Neuronal stem cell (in vitro differentiated cells): ENCODE data around the gene CCDC12.
A peak's percentile ranks its signal among the peaks of the same experiment; 100 is the strongest.

Experiments
- DNase-seq: peaks from one replicate; pipeline ENCODE4 v3.0.0-alpha.2; 2013; ENCODE audit warnings: low spot score
- H2AFZ ChIP-seq: one replicate; pipeline ENCODE4 v1.6.1; 2013; ENCODE audit warnings: mild to moderate bottlenecking, low read length, inconsistent platforms
- H2AK5ac ChIP-seq: 2 replicates; pipeline ENCODE4 v1.6.1; 2013; ENCODE audit warnings: low read depth, mild to moderate bottlenecking, inconsistent platforms, low read length, moderate library complexity, mixed read lengths
- H2BK120ac ChIP-seq: 2 replicates; pipeline ENCODE4 v1.6.1; 2013; ENCODE audit warnings: low read depth, mild to moderate bottlenecking, inconsistent platforms, low read length, moderate library complexity, mixed read lengths
- H2BK12ac ChIP-seq: one replicate; pipeline ENCODE4 v1.6.1; 2013; ENCODE audit warnings: low read length, inconsistent platforms
- H2BK15ac ChIP-seq: 2 replicates; pipeline ENCODE4 v1.6.1; 2013; ENCODE audit warnings: mild to moderate bottlenecking, low read length, inconsistent platforms, mixed read lengths
- H2BK5ac ChIP-seq: one replicate; pipeline ENCODE4 v1.6.1; 2013; ENCODE audit warnings: inconsistent platforms, mild to moderate bottlenecking, low read length, moderate library complexity
- H3K14ac ChIP-seq: one replicate; pipeline ENCODE4 v1.6.1; 2013; ENCODE audit warnings: low read length, inconsistent platforms
- H3K18ac ChIP-seq: 2 replicates; pipeline ENCODE4 v1.6.1; 2013; ENCODE audit warnings: low read length, inconsistent platforms
- H3K23ac ChIP-seq: 2 replicates; pipeline ENCODE4 v1.6.1; 2013; ENCODE audit warnings: low read depth, mild to moderate bottlenecking, mixed read lengths, low read length, inconsistent platforms; ENCODE audit not compliant: poor library complexity
- H3K27ac ChIP-seq: replicated peaks from 3 replicates; pipeline ENCODE4 v1.5.1; 2013; ENCODE audit warnings: low read length, inconsistent platforms
- H3K27me3 ChIP-seq, 3 experiments: 2 replicates each; pipeline ENCODE4 v1.6.1; 2013; ENCODE audit warnings: low read length in 3 of 3, mild to moderate bottlenecking in 2 of 3, inconsistent platforms in 1 of 3, low read depth in 1 of 3, mixed read lengths in 1 of 3, moderate library complexity in 1 of 3; ENCODE audit not compliant: control insufficient read depth in 3 of 3, insufficient read depth in 3 of 3
- H3K36me3 ChIP-seq, 2 donors: replicated peaks in 1 of 2; 2 replicates each; pipeline ENCODE4 v1.6.1; 2013; ENCODE audit warnings: low read length in 2 of 2; ENCODE audit not compliant: control insufficient read depth in 2 of 2, insufficient read depth in 2 of 2
- H3K4ac ChIP-seq: 2 replicates; pipeline ENCODE4 v1.6.1; 2013; ENCODE audit warnings: inconsistent platforms, mild to moderate bottlenecking, low read length, moderate library complexity
- H3K4me1 ChIP-seq, 2 donors: 1 replicate in 1 of 2; 2 replicates in 1 of 2; pipeline ENCODE4 v1.6.1; 2013; ENCODE audit warnings: low read length in 2 of 2, low read depth in 1 of 2; ENCODE audit not compliant: control insufficient read depth in 2 of 2, insufficient read depth in 1 of 2
- H3K4me2 ChIP-seq: one replicate; pipeline ENCODE4 v1.6.1; 2013; ENCODE audit warnings: mild to moderate bottlenecking, low read length, inconsistent platforms; ENCODE audit not compliant: insufficient read depth, poor library complexity, severe bottlenecking
- H3K4me3 ChIP-seq, 2 donors: 2 replicates each; pipeline ENCODE4 v1.5.1; 2013; ENCODE audit warnings: low read length in 2 of 2, mild to moderate bottlenecking in 2 of 2, inconsistent platforms in 1 of 2, moderate library complexity in 1 of 2
- H3K79me1 ChIP-seq: one replicate; pipeline ENCODE4 v1.6.1; 2013; ENCODE audit warnings: low read depth, mild to moderate bottlenecking, inconsistent platforms, low read length, moderate library complexity
- H3K9ac ChIP-seq: one replicate; pipeline ENCODE4 v1.6.1; 2013; ENCODE audit warnings: mild to moderate bottlenecking, low read depth, low read length, inconsistent platforms; ENCODE audit not compliant: poor library complexity
- H3K9me3 ChIP-seq, 2 donors: replicated peaks in 1 of 2; 2 replicates each; pipeline versions ENCODE3 to v1.6.1; 2013; ENCODE audit warnings: low read length in 2 of 2, mild to moderate bottlenecking in 2 of 2, inconsistent platforms in 1 of 2, low read depth in 1 of 2, mixed read lengths in 1 of 2, moderate library complexity in 1 of 2; ENCODE audit not compliant: control insufficient read depth in 2 of 2, insufficient read depth in 1 of 2
- H4K8ac ChIP-seq: one replicate; pipeline ENCODE4 v1.6.1; 2013; ENCODE audit warnings: low read depth, mild to moderate bottlenecking, inconsistent platforms, low read length, moderate library complexity
- H4K91ac ChIP-seq: one replicate; pipeline ENCODE4 v1.6.1; 2013; ENCODE audit warnings: low read length, low read depth, mild to moderate bottlenecking, inconsistent platforms; ENCODE audit not compliant: poor library complexity
- WGBS, 2 donors: extraction: QIAGEN DNeasy Blood & Tissue Kit; methylation state at CpG; one replicate each; pipeline ENCODE4 v1.1.7; 2013; ENCODE audit warnings: missing lambda C conversion rate in 2 of 2, mixed read lengths in 1 of 2; ENCODE audit not compliant: insufficient read length in 2 of 2, insufficient replicate concordance in 1 of 2; ENCODE audit errors: extremely low coverage in 2 of 2; 5-methylcytosine and 5-hydroxymethylcytosine counted together

Gene CCDC12

GRCh38 chr3:46888705-46889104 is 87.8 kb downstream of the CCDC12 start:
- H3K27me3 ChIP-seq = peaks cover 3 to 89% (median 40%) of the 10 kb centered on the region in 3 experiments
- no peak overlapping the region for H4K91ac ChIP-seq
- H3K9ac ChIP-seq = peak overlapping the region; percentile 10
- DNase-seq = no peak
- no peak overlapping the region for H2AFZ ChIP-seq
- peaks cover 9 to 18% of the 10 kb centered on the region in 2 donors for H3K4me1 ChIP-seq
- H2AK5ac ChIP-seq = peak overlapping the region; percentile 83
- H3K9me3 ChIP-seq = peaks cover 0 to 3% of the 10 kb centered on the region in 2 donors
- H3K4me3 ChIP-seq = no peak overlapping the region
- no peak overlapping the region for H2BK5ac ChIP-seq
- no peak overlapping the region for H3K27ac ChIP-seq
- no peak overlapping the region for H2BK12ac ChIP-seq
- no peak overlapping the region for H4K8ac ChIP-seq
- H3K36me3 ChIP-seq = no peaks in the 10 kb centered on the region
- H2BK120ac ChIP-seq = peak overlapping the region; percentile 2
- no peaks in the 10 kb centered on the region for H3K79me1 ChIP-seq
- no peak overlapping the region for H3K4me2 ChIP-seq
- H3K23ac ChIP-seq = peak overlapping the region; percentile 23
- H3K18ac ChIP-seq = peak overlapping the region; percentile 77
- no peak overlapping the region for H3K4ac ChIP-seq
- peak overlapping the region; percentile 45 for H2BK15ac ChIP-seq
- H3K14ac ChIP-seq = peak overlapping the region; percentile 23
- WGBS, 2 donors = no CpG with 5 or more reads among the region's 13 CpGs

- Histone ChIP-seq H3K27me3 (peaks cover 5 to 86% (median 44%) of the 10 kb centered on the region in 3 experiments), H3K36me3 (no peaks in the 10 kb centered on the region), H2BK15ac (no peak overlapping the region), H3K14ac (no peak overlapping the region), H3K9me3 (peaks cover 0 to 3% of the 10 kb centered on the region in 2 donors), H3K4me1 (peaks cover 12 to 19% of the 10 kb centered on the region in 2 donors), H3K79me1 (no peaks in the 10 kb centered on the region), H3K18ac (no peak overlapping the region), H2BK120ac (no peak overlapping the region), H3K23ac (no peak overlapping the region), H2BK12ac (no peak overlapping the region), H2BK5ac (no peak overlapping the region), H2AK5ac (no peak overlapping the region), H3K27ac (no peak overlapping the region), H3K4me2 (no peak overlapping the region), H3K4ac (no peak overlapping the region), H3K9ac (no peak overlapping the region), H3K4me3 (no peak overlapping the region), H4K91ac (no peak overlapping the region), H4K8ac (no peak overlapping the region), H2AFZ (no peak overlapping the region)
- no CpG with 5 or more reads among the region's 7 CpGs for WGBS, 2 donors
- DNase-seq = no peak
Observed at GRCh38 chr3:46887980-46888494, 88.5 kb downstream of the CCDC12 start.

GRCh38 chr3:46885612-46886011 is 90.9 kb downstream of the CCDC12 start:
- Histone ChIP-seq H2BK5ac (no peak overlapping the region), H3K14ac (no peak overlapping the region), H2BK15ac (no peak overlapping the region), H2BK12ac (no peak overlapping the region), H2AK5ac (no peak overlapping the region), H4K8ac (no peak overlapping the region), H3K4me3 (no peak overlapping the region), H3K4me1 (peaks cover 8 to 9% of the 10 kb centered on the region in 2 donors), H3K79me1 (no peaks in the 10 kb centered on the region), H3K4ac (no peak overlapping the region), H2BK120ac (no peak overlapping the region), H3K4me2 (no peak overlapping the region), H3K36me3 (no peaks in the 10 kb centered on the region), H4K91ac (no peak overlapping the region), H3K9me3 (peaks cover 0 to 6% of the 10 kb centered on the region in 2 donors), H3K18ac (no peak overlapping the region), H3K9ac (no peak overlapping the region), H3K27ac (no peak overlapping the region), H3K27me3 (peaks cover 17 to 89% (median 54%) of the 10 kb centered on the region in 3 experiments), H3K23ac (no peak overlapping the region), H2AFZ (no peak overlapping the region)
- DNase-seq = no peak
- WGBS, 2 donors = no CpG with 5 or more reads among the region's 3 CpGs

DNA sequence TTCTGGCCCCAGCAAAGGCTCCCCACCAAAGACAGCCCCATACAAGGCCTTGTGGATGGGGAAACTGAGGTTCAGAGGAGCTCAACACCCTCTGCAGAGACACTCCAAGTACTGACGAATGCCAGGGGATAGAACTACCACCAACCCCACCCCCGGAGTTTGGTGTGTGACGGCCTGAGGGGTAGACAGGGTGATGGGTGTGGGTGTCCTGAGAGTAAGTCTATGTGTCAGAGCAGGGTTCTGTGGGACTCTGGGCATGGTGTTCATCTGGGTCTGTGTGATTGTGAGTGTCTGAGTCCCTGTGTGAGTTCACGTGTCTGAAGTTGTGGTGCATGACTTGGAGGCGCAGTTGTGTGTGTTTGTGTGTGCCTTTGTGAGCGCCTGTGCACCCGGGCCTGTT is 91.6 kb downstream of the CCDC12 start:
- no peak overlapping the region for H3K23ac ChIP-seq
- no peaks in the 10 kb centered on the region for H3K79me1 ChIP-seq
- peaks cover 0 to 6% of the 10 kb centered on the region in 2 donors for H3K9me3 ChIP-seq
- H3K4me2 ChIP-seq = no peak overlapping the region
- no peak overlapping the region for H2BK5ac ChIP-seq
- no peak overlapping the region for H3K4me3 ChIP-seq
- no peak overlapping the region for H3K27ac ChIP-seq
- H3K27me3 ChIP-seq = peaks cover 17 to 90% (median 60%) of the 10 kb centered on the region in 3 experiments
- WGBS, 2 donors = no CpG with 5 or more reads among the region's 7 CpGs
- no peak overlapping the region for H4K91ac ChIP-seq
- H2AK5ac ChIP-seq = no peak overlapping the region
- no peaks in the 10 kb centered on the region for H3K36me3 ChIP-seq
- no peak for DNase-seq
- H4K8ac ChIP-seq = no peak overlapping the region
- H2AFZ ChIP-seq = no peak overlapping the region
- no peak overlapping the region for H3K9ac ChIP-seq
- H3K18ac ChIP-seq = no peak overlapping the region
- no peak overlapping the region for H3K14ac ChIP-seq
- H3K4me1 ChIP-seq = peaks cover 8 to 9% of the 10 kb centered on the region in 2 donors
- no peak overlapping the region for H3K4ac ChIP-seq
- H2BK15ac ChIP-seq = no peak overlapping the region
- H2BK120ac ChIP-seq = no peak overlapping the region
- H2BK12ac ChIP-seq = no peak overlapping the region
